Measurements from ENCODE around the gene OR5H15.

Gene OR5H15

DNA sequence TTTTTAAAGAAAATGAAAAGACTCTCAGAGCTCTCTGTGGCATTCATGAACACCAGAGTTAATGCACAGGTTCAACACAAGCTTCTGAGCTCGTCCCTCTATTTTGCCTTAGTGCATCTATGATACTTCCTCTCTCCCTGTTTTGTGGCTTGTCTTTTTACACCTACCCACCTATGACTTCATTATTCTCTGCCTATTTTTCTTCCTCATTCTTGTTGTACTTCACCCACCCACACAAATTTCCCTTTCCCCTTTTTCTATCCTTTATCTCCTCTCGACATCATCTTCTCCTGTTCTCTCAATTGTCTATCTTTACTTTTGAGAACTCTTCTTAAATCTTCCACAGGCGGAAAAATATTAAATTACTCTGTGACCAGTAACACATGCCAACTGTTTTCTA lies 48.6 kb downstream of the OR5H15 start:
- no peak for DNase-seq (ENCODE audit: low read depth, low spot score)
- no peak overlapping the region for H3K4me3 ChIP-seq (ENCODE audit: low read length)

All from Jurkat, Clone E6-1 (cell line).